Ishikawa (cell line): ENCODE measurements around the gene TRA2A.
A peak's percentile ranks its signal among the peaks of the same experiment; 100 is the strongest.

ENCODE experiments used
- CEBPB ChIP-seq: IDR thresholded peaks from 2 replicates; pipeline ENCODE4 v1.6.1; 2012
- CREB1 ChIP-seq: IDR thresholded peaks from 2 replicates; pipeline ENCODE4 v1.6.1; 2012; ENCODE audit warnings: low read depth
- EGR1 ChIP-seq: IDR thresholded peaks from 2 replicates; pipeline ENCODE4 v1.6.1; 2012
- EP300 ChIP-seq: IDR thresholded peaks from 2 replicates; pipeline ENCODE4 v1.6.1; 2012; ENCODE audit warnings: borderline replicate concordance
- FOXM1 ChIP-seq: IDR thresholded peaks from 2 replicates; pipeline ENCODE4 v1.6.1; 2012; ENCODE audit warnings: low read depth, borderline replicate concordance
- MAX ChIP-seq: IDR thresholded peaks from 2 replicates; pipeline ENCODE4 v1.6.1; 2012
- NFIC ChIP-seq: IDR thresholded peaks from 2 replicates; pipeline ENCODE4 v1.6.1; 2012
- RAD21 ChIP-seq: IDR thresholded peaks from 2 replicates; pipeline ENCODE4 v1.6.1; 2012; ENCODE audit warnings: low read depth
- TAF1 ChIP-seq: IDR thresholded peaks from 2 replicates; pipeline ENCODE4 v1.6.1; 2012; ENCODE audit warnings: low read depth, mild to moderate bottlenecking
- TCF12 ChIP-seq: IDR thresholded peaks from 2 replicates; pipeline ENCODE4 v1.6.1; 2012; ENCODE audit warnings: low read depth
- TEAD4 ChIP-seq: IDR thresholded peaks from 2 replicates; pipeline ENCODE4 v1.6.1; 2012
- USF1 ChIP-seq: IDR thresholded peaks from 2 replicates; pipeline ENCODE4 v1.6.1; 2012
- YY1 ChIP-seq: IDR thresholded peaks from 2 replicates; pipeline ENCODE4 v1.6.1; 2012; ENCODE audit warnings: low read depth
- ZBTB7A ChIP-seq: IDR thresholded peaks from 2 replicates; pipeline ENCODE4 v1.6.1; 2012; ENCODE audit warnings: low read depth
- TF ChIP-seq, protein P1 (sequence below): IDR thresholded peaks from 2 replicates; pipeline ENCODE4 v1.6.1; 2012; ENCODE audit warnings: low read depth, mild to moderate bottlenecking

TRA2A gene

DNA sequence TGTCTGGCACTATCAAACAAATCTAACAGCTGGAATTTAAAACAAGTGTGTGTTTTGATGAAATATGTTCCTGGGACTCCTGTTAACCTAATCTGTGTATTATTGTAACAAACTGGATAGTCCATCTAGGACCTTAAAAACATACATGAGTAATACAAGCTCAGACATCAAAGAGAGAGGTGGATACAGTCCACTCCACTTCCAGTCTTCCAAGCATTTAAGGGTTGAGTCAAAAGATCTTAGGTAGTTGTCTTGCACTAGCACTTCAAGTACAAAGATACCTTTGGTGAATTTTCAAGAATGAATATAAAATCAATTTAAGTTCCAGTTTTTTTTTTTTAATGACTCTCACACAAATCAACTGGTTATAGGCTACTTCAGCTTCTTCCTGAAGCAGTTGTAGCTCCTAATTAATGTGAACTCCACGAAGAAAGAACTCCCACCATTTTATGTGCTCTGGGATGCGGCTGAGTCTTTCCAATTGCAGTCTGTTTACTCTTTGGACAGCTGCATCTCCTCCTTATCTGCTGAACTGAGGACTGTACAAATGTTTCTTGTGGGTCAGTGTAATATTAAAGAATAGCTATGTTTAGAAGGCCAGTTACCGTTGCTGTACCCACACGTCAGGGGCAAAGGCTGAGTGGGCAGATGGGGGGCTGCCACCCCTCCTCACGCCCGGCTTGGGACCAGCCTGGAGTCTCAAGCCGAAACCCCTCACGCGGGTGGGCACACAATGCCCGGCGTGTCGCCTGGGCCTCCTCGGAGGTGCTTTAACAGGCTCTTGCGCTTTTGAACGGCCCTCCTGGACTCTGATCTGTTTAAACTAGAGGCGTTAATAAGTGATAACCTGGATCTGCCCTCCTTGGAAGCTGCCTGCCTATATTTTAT lies 58.6 kb downstream of the TRA2A start:
- TF ChIP-seq CREB1 (no peak), FOXM1 (no peak), TAF1 (no peak; the same call in 1 of the 2 replicates), CEBPB (no peak), MAX (no peak), YY1 (no peak), ZBTB7A (no peak), USF1 (no peak), EP300 (no peak), TEAD4 (no peak), TCF12 (no peak), EGR1 (no peak)
- TF ChIP-seq, protein P1, sequence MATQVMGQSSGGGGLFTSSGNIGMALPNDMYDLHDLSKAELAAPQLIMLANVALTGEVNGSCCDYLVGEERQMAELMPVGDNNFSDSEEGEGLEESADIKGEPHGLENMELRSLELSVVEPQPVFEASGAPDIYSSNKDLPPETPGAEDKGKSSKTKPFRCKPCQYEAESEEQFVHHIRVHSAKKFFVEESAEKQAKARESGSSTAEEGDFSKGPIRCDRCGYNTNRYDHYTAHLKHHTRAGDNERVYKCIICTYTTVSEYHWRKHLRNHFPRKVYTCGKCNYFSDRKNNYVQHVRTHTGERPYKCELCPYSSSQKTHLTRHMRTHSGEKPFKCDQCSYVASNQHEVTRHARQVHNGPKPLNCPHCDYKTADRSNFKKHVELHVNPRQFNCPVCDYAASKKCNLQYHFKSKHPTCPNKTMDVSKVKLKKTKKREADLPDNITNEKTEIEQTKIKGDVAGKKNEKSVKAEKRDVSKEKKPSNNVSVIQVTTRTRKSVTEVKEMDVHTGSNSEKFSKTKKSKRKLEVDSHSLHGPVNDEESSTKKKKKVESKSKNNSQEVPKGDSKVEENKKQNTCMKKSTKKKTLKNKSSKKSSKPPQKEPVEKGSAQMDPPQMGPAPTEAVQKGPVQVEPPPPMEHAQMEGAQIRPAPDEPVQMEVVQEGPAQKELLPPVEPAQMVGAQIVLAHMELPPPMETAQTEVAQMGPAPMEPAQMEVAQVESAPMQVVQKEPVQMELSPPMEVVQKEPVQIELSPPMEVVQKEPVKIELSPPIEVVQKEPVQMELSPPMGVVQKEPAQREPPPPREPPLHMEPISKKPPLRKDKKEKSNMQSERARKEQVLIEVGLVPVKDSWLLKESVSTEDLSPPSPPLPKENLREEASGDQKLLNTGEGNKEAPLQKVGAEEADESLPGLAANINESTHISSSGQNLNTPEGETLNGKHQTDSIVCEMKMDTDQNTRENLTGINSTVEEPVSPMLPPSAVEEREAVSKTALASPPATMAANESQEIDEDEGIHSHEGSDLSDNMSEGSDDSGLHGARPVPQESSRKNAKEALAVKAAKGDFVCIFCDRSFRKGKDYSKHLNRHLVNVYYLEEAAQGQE: no peak

GRCh38 chr7:23472556-23472955 lies 59.2 kb downstream of the TRA2A start:
- TF ChIP-seq EGR1 (no peak), YY1 (no peak), CEBPB (no peak), ZBTB7A (no peak), RAD21 (no peak), USF1 (no peak), CREB1 (no peak)

DNA sequence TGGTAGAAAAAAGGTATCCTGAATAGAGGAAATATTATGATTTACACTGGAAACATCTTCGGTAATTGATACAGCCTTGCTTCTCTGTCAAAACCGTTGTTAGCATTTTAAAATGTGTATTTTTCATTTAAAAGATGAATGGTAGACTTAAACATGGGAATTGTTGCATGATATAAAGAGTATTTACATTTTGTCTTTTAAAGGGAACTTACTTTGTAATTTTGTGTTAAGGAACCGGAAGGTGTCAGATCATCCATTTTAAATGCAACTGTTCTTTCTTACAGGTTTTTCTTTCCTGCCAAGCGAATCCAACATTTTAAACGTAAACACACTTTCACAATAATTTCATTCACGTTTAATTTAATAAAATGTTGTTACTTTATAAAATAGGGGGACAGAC lies 59.7 kb downstream of the TRA2A start:
- TF ChIP-seq NFIC (no peak), TCF12 (no peak), CREB1 (no peak), MAX (no peak)

- peak; percentile 89 for TF ChIP-seq EGR1
- TF ChIP-seq YY1: no peak
- peak; percentile 88 for TF ChIP-seq ZBTB7A
These were observed 60.5 kb downstream of the TRA2A start for GRCh38 chr7:23471106-23471859.

DNA sequence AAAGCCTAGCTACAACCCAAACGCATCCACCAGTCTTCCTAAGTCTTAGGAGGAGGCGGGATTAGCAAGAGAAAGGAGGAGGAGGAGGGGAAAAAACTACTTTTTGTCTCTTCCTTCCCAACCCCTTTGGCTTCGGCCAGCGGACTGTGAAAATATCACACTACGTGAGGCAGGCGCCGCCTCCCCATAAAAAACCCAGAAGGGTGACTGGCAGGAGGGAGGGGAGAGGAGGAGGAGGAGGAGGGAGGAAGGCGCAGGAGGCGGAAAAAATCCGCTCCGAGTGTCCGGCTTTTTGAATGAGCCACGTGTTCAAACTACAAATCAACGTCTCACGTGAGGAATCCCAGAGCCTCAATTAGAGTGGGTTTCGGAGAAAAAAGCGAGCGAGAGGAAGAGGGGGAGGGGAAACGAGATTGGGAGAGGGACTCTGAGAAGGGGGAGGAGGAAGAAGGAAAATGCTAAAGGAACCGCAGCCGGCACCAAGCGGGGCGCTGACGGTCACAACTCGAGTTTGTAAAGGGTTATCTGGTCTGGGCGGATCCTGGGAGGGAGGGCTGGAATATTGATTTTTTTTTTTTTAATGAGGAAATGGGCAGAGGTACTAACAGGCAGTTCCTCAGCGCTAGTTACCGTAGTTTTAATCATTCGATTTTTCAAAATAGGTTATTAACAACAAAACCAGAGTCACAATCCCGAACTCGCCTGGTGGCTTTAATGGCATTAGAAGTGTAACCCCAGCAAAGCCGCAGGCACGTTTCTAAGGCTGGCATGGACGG lies 61.3 kb downstream of the TRA2A start, which contains the start of gene IGF2BP3:
IGF2BP3 (minus strand) TSS at position 162 of the 776 bp plus-strand sequence. CDS start 381 bp downstream, outside the sequence.
- no peak; the same call in 1 of the 2 replicates for TF ChIP-seq RAD21
- no peak for TF ChIP-seq NFIC
- peak; percentile 30; the same call in 1 of the 2 replicates for TF ChIP-seq TEAD4
- TF ChIP-seq MAX: peak; percentile 89
- no peak for TF ChIP-seq EGR1
- no peak for TF ChIP-seq CEBPB
- TF ChIP-seq USF1: peak; percentile 90
- TF ChIP-seq TCF12: peak; percentile 72; the same call in 1 of the 2 replicates
- peak; percentile 42; the same call in 1 of the 2 replicates for TF ChIP-seq EP300
- TF ChIP-seq FOXM1: peak; percentile 64; the same call in 1 of the 2 replicates

DNA sequence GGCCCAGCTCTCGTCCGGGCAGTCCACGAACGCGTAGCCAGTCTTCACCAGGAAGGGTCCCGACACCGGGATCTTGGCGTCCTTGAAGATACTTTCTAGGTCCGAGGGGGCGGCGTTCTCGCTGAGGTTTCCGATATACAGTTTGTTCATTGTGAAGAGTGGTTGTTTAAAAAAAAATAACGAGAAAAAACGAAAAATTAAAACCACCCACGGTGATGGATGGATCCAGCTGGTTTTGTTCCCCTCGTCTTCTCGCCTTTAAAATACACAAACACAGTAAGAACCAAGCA lies 61.9 kb downstream of the TRA2A start:
- TF ChIP-seq YY1 (no peak), EP300 (no peak; the same call in 1 of the 2 replicates), ZBTB7A (no peak), CREB1 (no peak), MAX (no peak), RAD21 (no peak; the same call in 1 of the 2 replicates), NFIC (no peak), USF1 (no peak), CEBPB (no peak), EGR1 (no peak), FOXM1 (no peak), TCF12 (no peak), TAF1 (no peak), TEAD4 (no peak)
- TF ChIP-seq, protein P1: no peak
